HG03442 (cell line): ENCODE measurements around the gene MAML1.

Experiments used
- ATAC-seq: cut with Tn5 transposase; IDR thresholded peaks from one replicate; pipeline ENCODE4 v1.9.1; 2021; ENCODE audit warnings: mild to moderate bottlenecking, moderate library complexity; ENCODE audit not compliant: unreplicated experiment

The MAML1 gene

DNA sequence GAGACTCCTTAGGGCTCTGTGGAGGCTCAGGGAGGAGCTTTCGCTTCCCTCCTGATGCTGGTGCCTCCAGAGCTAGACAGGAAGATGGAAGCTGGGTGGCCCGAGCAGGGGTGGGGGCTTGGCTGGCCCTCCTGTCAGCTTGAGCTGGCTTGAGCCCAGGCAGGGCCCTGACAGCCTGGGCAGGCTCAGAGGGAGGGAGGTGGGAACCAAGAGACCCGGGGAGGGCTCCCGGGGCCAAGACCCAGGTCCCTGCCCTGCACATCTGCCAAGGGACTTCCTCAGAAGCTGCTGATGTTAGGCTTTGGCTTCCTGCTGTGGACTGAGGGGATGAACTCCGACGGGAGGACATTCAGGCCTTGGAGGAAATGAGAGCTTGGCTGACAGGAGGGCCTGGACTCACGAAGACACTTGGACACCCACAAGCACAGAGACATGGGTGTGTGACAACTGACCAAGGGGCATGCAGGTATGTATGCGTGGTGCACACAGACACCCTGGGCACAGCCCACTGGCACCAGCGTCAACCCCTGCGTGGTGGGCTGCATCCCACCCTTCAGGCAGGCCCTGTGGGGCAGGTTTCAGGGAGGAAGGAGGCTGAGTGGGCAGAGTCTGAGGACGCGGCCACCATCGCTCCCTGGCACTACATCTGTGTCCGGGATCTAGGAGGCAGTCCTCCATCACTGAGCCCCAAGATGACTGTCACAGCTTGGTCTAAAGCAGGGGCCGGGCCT is 59.4 kb downstream of the MAML1 start:
- no peak for ATAC-seq

DNA sequence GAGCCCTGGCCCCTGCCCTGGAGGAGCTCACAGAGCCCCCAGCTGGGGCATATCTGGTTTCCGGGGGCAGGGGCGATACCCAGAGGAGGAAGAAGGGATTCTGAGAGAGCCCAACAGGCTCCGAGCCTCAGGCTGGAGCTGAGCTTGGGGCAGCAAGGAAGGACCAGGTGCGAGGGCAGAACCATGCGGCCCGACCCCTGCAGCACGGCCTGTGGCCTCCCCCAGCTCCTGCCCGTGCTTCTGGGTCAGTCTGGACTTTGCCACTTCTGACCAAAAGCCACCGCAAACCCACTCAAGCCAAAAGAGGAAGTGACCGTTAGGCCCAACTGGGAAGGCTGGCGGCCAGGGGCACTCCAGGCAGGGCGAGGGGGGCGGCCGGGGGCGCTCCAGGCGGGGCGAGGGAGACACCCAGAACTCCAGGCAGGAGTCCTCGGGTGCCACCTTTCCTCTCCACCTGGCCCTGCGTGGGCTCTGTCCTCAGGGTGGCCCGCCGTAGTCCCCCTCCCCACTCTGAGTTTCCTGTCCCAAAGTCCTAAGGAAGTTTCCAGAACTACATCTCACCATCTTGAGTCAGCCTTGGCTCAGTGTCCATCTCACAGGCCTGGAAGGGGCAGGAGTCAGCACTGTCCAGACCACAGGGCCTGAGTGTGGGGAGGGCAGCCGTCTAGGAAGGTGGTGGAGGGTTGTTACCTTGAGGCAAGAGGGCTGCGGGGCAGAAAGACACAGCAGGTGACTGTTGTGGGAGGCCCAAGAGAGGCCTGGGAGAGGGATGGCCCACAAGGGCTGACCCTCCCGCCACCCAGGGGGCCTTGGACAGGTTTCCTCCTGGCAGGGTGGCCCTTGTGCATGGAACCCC is 60.2 kb downstream of the MAML1 start:
- no peak for ATAC-seq

DNA sequence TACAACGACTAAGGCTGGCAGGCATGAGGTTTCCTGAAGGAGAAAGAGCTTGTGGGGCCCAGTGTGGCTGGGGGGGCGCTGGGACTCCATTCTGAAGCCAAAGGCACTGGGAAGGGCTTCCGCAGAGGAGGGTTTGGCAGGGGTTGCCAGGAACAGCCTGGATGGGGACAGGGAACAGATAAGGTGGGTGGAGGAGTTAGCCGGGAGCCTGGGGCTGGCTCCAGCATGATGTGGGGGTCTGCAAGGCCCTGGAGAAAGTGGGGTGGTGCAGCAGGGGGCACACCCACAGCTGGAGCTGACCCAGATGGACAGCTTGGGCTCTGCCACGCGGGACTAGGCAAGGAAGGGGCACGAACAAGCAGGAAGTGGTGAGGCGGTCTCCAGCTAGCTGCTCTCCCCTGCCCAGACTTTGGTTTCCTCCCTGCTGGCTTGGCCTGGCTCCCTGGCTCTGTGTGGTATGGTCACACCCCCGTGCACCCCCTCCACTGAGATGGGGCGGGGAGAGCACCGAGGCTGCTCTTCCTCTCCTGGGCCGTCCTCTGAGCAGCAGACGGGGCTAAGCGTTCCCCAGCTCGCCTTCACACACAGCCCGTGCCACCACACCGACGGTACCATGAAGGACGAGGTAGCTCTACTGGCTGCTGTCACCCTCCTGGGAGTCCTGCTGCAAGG is 61.0 kb downstream of the MAML1 start, which contains the start of gene LTC4S:
TSS of gene LTC4S (plus strand) at position 519 of the 672 bp plus-strand sequence. CDS start at position 614, 95 bp downstream.
- no peak for ATAC-seq

DNA sequence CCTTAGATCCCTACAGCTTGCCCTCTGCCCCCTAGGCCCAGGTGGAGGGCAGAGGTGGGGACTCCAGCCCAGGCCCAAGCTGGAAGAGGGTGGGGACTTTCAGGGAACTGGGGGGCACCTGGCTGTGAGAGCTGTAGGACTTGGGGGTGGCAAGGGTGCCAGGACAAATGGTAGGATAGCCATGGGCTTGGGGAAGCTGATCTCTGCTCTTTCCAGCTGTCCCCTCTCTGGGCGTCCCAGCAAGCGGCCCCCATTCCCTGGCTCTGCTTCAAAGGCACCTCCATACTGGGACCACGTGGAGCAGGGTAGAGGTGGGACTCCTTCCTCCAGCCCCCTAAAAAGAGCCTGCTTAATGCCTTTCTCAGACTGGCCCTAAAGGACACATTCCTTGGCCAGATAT is 61.5 kb downstream of the MAML1 start:
- no peak for ATAC-seq

DNA sequence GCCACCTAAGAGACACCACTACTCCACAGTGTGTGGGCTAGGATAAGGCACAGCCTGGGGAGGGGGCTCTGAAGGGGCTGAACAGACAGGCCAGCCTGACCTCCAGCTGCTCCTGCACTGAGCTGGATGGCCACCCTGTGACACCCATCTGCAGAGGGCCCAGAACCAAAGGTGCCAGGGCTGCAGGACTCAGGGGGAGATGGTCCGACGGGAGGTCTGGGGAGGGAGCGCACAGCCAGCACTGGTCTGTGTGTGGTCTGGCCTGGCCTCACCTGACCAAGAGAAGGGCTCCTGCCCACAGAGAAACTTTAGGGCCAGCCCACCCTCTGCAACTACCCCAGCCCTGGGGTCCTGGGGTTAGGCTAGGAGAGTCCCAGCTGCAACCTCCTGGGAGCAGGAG is 62.0 kb downstream of the MAML1 start:
- ATAC-seq = no peak

DNA sequence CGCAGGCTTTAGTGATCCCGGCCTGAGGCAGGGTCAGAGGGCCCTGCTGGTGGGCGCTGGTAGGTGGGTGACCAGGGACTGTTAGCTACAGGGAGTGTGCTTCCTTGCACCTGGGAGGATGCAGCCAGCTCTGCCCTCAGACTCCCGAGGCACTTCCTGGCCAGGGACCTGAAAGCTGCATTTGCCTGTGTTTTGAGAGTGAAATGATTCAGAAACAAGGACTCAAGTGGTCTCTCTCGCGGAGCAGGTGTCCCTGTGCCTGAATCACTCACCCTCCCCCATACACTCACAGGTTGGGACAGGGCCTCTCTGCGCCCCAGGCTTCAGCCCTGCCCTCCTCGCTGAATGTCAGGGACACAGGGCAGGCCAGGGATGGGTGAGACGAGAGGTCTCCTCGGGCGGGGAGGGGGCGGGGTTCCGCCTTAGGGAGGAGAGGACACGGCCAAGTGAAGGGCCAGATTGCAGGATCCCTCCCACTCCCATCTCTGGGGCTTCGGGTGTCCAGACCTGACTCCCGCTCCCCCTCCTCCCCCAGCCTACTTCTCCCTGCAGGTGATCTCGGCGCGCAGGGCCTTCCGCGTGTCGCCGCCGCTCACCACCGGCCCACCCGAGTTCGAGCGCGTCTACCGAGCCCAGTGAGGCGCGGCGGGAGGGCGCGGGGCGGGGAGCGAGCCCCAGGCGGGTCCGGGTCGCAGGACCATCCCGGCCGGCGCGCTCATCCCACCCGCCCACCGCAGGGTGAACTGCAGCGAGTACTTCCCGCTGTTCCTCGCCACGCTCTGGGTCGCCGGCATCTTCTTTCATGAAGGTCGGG is 62.6 kb downstream of the MAML1 start:
- ATAC-seq = no peak

DNA sequence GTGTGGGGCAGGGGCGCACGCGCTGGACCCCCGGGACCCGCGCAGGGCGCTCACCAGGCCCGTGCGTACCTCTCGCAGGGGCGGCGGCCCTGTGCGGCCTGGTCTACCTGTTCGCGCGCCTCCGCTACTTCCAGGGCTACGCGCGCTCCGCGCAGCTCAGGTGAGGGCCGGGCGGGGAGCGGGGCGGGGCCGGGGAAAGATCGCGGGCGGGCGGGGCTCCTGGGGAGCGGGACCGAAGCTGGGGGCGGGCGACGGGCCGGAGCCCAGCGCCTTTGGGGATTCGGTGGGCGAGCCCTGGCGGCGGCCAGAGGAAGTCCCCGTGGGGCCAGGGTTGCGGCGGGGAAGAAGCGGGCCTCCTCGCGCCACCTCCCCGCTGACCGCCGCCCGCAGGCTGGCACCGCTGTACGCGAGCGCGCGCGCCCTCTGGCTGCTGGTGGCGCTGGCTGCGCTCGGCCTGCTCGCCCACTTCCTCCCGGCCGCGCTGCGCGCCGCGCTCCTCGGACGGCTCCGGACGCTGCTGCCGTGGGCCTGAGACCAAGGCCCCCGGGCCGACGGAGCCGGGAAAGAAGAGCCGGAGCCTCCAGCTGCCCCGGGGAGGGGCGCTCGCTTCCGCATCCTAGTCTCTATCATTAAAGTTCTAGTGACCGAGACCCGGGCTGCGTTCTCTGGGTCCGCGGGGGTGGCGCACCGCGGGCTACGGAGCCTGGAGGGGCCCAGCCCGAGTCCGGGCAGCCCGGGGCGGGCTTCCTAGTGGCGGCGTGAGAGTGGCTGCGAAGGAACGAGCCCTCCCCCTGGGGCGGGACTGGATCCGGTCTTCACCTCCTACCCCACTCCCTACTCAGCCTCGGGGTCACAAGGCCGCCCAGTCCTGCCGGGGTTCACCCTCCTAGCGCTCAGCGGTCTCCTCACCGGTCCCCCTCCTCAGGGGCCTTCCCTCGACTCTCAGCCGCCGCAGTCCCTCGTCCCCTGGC is 63.5 kb downstream of the MAML1 start:
- ATAC-seq = peak; percentile 71

DNA sequence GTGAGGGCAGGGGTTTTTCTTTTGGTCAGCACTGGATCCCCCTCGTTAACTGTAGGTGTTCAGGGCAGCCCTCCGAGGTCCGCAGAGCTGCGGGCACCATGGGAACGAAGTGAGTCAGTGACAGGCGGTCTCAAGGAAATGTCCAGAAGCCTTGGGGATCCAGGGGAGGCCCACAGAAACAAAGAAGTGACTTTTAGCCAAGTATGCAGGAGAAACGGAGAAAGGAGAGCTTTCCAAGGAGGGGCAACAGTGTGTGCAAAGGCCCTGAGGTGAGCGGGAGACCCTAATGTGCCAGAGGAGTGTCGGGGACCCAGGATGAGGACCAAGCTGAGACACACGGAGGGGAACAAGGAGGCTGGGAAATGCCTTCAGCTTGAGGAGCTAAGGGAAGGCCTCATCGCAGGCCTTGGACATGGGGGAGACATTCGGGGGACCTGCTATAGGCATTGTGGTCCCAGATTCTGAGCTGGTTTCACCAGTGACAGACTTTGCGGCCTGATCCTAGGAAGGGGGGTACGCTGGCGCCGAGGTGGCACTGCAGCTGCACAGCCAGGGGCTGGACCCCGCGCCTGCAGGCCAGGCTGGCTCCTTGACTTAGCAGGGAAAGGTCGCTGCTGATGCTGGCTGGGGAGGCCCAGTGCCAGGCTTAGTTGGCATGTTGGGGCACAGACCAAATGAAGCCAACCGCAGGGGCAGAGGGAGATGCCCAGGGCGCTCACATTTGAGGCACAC is 64.4 kb downstream of the MAML1 start:
- ATAC-seq = no peak

DNA sequence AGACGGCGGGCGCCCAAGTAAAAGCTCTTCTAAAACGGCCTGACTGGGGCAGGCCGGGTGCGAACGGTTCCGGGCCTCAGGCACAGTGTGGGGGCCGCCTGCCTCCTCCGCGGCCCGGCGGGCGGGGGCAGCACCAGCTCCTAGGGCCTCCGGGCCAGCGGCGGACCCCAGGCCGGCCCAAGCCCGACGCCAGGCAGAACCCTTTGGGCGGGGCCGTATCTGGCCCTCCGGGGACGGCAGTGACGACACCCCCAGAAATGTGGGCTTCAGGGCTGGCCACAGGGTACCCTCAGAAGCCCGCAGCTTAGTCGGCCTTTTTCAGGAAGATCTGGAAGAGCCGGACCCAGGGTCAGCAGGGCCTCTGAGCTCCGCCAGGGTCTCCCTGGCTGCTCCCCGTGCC is 65.1 kb downstream of the MAML1 start:
- ATAC-seq = no peak

DNA sequence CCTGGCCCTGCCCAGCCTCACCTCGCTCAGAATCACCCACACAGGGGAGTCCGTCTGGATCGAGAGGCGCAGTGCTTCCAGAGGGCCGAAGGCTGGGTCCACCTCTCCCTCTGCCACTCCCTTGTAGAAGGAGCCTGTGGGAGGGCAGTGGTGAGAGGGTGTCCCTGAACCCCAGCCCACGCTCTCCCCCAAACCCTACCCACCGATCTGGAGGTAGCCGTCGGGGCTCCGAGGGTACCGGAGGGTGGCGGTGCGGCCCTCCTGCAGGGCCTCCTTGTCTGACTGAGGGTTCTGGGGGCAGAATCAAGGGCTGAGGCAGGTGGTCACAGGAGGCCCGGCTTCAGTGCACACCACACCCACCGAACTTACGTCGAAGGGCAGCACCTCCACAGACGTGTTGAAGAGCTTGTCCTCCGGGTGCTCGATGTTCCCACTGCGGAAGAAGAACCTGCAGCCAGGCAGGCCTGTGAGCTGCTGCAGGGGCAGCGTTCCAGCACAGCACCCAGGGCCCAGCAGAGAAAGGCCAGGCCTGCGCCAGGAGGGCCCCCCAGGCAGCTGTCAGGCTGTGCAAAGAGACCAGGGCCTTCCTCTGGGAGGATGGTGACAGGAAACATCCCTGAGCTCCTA is 65.6 kb downstream of the MAML1 start:
- no peak for ATAC-seq

DNA sequence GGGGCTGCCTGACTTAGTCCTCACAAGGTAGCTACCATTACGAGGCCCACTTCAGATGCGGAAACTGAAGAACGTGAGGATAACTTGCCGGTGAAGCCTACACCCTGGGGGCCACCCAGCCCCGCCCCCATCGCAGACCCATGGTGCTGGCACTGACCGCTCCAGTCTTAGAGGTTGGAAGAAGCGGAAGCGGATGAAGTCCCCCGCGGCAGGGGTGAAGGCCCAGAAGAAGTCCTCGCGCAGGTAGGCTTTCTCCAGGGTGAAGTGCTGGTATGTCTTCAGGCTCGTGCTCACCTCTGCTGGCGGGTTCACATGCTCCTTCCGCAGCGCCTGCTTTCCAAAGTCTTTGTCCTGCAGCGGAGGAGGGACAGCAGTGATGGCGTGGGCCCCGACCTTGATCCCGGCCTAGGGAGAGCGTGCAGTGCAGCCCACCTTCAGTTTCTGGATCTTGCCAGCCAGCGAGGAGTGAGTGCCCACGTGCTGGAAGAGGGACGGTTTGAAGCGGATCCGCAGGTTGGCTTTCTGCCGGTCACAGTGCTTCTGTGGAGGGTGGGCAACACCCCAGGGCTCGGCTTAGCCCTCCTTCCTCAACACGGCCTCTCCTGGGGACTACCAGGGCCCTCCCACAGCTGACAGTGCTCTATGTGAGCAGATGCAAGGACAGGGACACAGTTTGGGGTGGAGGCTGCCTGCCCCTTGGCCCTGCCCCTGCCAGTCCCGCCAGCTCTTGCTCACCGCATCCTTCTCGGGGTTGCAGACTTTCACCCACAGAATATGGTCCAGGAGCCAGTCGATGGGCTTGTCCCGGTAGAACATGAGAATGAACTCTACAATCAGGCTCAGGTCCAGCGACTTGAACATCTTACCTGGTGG is 66.4 kb downstream of the MAML1 start:
- ATAC-seq = no peak

DNA sequence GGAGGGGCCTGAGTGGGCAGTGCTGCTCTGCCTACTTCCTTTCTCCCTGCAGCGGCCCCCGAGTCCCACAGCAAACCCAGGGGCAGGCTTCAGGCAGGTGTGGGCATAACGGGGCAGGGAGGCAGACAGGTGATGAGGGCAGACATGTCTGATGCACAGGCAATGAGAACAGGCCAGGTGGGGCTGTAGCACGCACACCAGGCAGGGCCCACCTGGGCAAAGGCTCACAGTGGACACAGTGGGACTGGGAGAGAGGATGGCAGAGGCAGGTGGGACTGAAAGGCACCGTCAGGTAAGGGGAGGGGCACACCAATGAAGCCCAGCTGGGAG is 67.0 kb downstream of the MAML1 start:
- no peak for ATAC-seq

DNA sequence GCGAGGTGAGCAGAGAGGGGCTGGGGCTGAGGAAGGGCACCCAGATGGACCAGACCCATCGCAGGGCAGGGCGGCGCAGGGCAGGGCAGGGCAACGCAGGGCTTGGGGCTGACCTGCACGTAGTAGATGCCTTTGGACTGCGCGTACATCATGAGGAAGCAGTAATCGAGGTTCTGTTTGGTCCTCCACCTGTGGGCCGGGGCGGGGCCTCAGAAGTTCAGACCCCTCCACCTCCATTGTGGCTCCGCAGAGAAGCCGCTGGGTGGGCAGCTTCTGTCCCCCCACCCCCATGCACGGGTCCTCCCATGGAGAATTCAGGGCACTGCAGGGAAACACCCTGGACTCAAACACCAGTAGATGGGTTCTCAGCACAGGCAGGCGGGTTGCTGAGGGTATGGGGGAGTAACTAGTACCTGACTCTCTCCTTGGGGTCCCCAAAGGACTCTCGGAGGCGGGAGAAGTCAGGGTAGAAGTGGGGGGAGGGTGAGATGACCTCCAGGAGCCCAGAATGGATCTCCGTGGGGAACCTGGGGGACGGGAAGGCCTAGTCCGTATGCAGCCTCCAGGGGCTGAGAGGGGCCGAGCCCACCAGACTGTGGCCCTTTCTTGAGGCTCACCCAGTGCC is 67.6 kb downstream of the MAML1 start:
- no peak for ATAC-seq

DNA sequence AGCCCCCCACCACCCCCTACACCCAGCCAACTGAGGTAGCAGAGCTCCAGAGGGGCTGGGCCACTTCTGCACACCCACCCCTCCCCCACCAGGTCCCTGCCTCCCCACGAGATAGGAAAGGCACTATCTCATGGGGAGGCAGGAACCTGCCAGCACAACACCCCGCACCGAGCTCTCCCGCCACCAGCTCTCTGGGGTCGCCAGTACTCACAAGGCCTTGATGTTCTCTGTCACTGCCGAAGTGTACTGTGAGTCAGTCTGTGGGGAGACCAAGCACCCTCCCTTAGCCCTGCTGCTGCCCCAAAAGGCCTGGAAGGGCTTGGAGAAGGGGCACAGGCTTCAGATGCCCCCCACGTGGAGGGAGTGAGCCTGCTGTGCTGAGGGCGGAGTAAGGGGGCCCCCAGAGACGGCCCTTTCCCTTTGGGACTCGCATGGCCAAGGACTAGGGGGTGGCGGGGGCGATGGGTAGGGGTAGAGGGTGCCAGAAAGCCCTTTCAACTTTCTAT is 68.1 kb downstream of the MAML1 start:
- ATAC-seq = no peak

DNA sequence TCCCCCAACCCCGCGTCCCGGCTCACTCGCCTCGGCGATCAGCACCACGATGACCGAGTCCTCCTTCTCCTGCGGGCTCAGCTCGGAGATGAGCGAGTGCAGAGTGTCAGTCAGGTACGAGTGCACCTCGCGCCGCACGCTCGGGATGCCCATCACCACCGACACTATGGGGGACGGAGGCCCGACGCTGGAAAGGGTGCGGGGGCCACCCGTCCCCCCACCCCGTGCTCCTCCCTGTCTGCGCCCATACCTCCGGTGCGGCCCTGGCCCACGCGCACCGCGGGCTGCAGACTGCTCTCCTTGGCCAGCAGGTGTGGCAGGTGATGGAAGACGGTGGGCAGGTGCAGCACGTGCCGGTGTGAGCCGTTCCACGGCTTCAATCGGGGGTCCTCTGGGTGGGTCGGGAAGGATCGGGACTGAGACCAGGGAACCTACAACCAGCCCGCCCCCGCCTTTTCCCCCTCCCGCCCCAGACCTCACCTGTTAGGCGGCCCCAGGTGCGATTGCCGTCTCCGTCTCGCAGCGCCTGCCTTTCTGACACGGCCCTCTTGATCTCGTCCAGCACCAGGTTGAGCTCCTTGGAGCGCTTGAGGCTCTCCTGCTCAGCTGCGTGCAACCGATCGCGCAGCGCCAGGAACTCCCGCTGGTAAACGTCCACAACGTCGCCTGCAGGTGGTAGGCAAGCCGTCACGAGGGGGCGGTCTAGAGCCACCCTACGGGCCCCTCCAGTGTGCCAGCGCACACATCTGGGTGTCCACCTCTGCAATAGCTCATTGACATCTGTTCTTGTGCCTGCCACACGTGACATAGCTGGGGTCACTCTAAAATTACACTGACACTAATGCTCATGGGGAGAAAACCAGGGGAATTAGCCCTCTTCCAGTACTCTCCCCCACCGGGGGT is 68.9 kb downstream of the MAML1 start:
- ATAC-seq = no peak
